Measurements from ENCODE around the gene TMEM150A. TPM values are rescaled to one million over a fixed set of nuclear protein-coding genes. Genes with fewer than 3 reads are reported as not detected.
A peak's percentile ranks its signal among the peaks of the same experiment; 100 is the strongest.

Gene TMEM150A
- total RNA-seq, 2 donors from 2014 or later = 6.4 to 7.7 TPM

- ATAC-seq (peak; percentile 63), DNase-seq (peak in 2 of 3 donors; percentile 32 to 51)
- Mint-ChIP-seq H3K4me3 (peak within 1 kb of the TSS; percentile 90), H3K36me3 (ENCODE audit: low read depth) (peaks cover 3% of the 10 kb centered on the region), H3K27ac (peak within 1 kb of the TSS; percentile 91), H3K4me1 (peaks cover 39% of the 10 kb centered on the region), H3K27me3 (no peaks in the 10 kb centered on the region)
- no peaks in the 10 kb centered on the region for H3K9me3 ChIP-seq (ENCODE audit: control insufficient read depth, low read length, poor library complexity, severe bottlenecking)
Observed at GRCh38 chr2:85584354-85584856, 18.1 kb downstream of the TMEM150A start, which contains the start of gene VAMP5. TSS of gene VAMP5 (plus strand) at chr2:85584431. CDS start at chr2:85584491, 60 bp downstream.

GRCh38 chr2:85583667-85584353, 18.7 kb downstream of the TMEM150A start:
- ATAC-seq (peak; percentile 70), DNase-seq (no peak)
- peaks cover 44% of the 10 kb centered on the region for H3K4me1 Mint-ChIP-seq
- H3K36me3 Mint-ChIP-seq (ENCODE audit: low read depth) = peaks cover 3% of the 10 kb centered on the region
- H3K9me3 ChIP-seq (ENCODE audit: control insufficient read depth, low read length, poor library complexity, severe bottlenecking) = no peaks in the 10 kb centered on the region
- H3K27me3 Mint-ChIP-seq = no peaks in the 10 kb centered on the region
- peak overlapping the region; percentile 90 for H3K4me3 Mint-ChIP-seq
- peak overlapping the region; percentile 91 for H3K27ac Mint-ChIP-seq

GRCh38 chr2:85582492-85582891, 20.0 kb downstream of the TMEM150A start:
- Mint-ChIP-seq H3K4me3 (no peak overlapping the region), H3K36me3 (ENCODE audit: low read depth) (peaks cover 3% of the 10 kb centered on the region), H3K27me3 (no peaks in the 10 kb centered on the region), H3K27ac (peak overlapping the region; percentile 91), H3K4me1 (peaks cover 43% of the 10 kb centered on the region)
- ATAC-seq (no peak), DNase-seq (no peak)
- H3K9me3 ChIP-seq (ENCODE audit: control insufficient read depth, low read length, poor library complexity, severe bottlenecking) = no peaks in the 10 kb centered on the region

- H3K9me3 ChIP-seq (ENCODE audit: control insufficient read depth, low read length, poor library complexity, severe bottlenecking) = no peaks in the 10 kb centered on the region
- Mint-ChIP-seq H3K4me1 (peaks cover 33% of the 10 kb centered on the region), H3K4me3 (peak overlapping the region; percentile 52), H3K27me3 (no peaks in the 10 kb centered on the region), H3K27ac (peak overlapping the region; percentile 97), H3K36me3 (ENCODE audit: low read depth) (peaks cover 3% of the 10 kb centered on the region)
- DNase-seq = no peak
- ATAC-seq = no peak
Observed at GRCh38 chr2:85580206-85580605, 22.3 kb downstream of the TMEM150A start.

GRCh38 chr2:85579266-85579935, 23.1 kb downstream of the TMEM150A start:
- H3K27ac Mint-ChIP-seq = peak overlapping the region; percentile 97
- peak overlapping the region; percentile 94 for H3K4me3 Mint-ChIP-seq
- ATAC-seq = no peak

GRCh38 chr2:85578243-85579180, 24.0 kb downstream of the TMEM150A start:
- no peaks in the 10 kb centered on the region for H3K27me3 Mint-ChIP-seq
- H3K36me3 Mint-ChIP-seq (ENCODE audit: low read depth) = peaks cover 3% of the 10 kb centered on the region
- H3K4me3 Mint-ChIP-seq = peak overlapping the region; percentile 94
- DNase-seq (no peak), ATAC-seq (peak; percentile 61)
- H3K9me3 ChIP-seq (ENCODE audit: control insufficient read depth, low read length, poor library complexity, severe bottlenecking) = no peaks in the 10 kb centered on the region
- H3K27ac Mint-ChIP-seq = peak overlapping the region; percentile 97
- H3K4me1 Mint-ChIP-seq = peaks cover 26% of the 10 kb centered on the region

More at GRCh38 chr2:85579266-85579935, 23.1 kb downstream of the TMEM150A start:
- Mint-ChIP-seq H3K27me3 (no peaks in the 10 kb centered on the region), H3K36me3 (ENCODE audit: low read depth) (peaks cover 3% of the 10 kb centered on the region), H3K4me1 (peaks cover 28% of the 10 kb centered on the region)
- no peak for DNase-seq
- H3K9me3 ChIP-seq (ENCODE audit: control insufficient read depth, low read length, poor library complexity, severe bottlenecking) = no peaks in the 10 kb centered on the region

- ATAC-seq (peak; percentile 84), DNase-seq (peak in 2 of 3 donors; percentile 54 to 56)
- no peaks in the 10 kb centered on the region for H3K9me3 ChIP-seq (ENCODE audit: control insufficient read depth, low read length, poor library complexity, severe bottlenecking)
- peaks cover 23% of the 10 kb centered on the region for H3K4me1 Mint-ChIP-seq
- peak within 1 kb of the TSS; percentile 94 for H3K4me3 Mint-ChIP-seq
- no peaks in the 10 kb centered on the region for H3K27me3 Mint-ChIP-seq
- peak within 1 kb of the TSS; percentile 97 for H3K27ac Mint-ChIP-seq
- H3K36me3 Mint-ChIP-seq (ENCODE audit: low read depth) = peaks cover 3% of the 10 kb centered on the region
Observed at GRCh38 chr2:85577386-85578242, 24.9 kb downstream of the TMEM150A start, which contains the start of gene VAMP8. TSS of gene VAMP8 (plus strand) at chr2:85577586. CDS start at chr2:85577647, 61 bp downstream.

GRCh38 chr2:85577063-85577385, 25.5 kb downstream of the TMEM150A start:
- ATAC-seq (no peak), DNase-seq (no peak)
- H3K9me3 ChIP-seq (ENCODE audit: control insufficient read depth, low read length, poor library complexity, severe bottlenecking) = no peaks in the 10 kb centered on the region
- peak overlapping the region; percentile 97 for H3K27ac Mint-ChIP-seq
- peaks cover 19% of the 10 kb centered on the region for H3K4me1 Mint-ChIP-seq
- H3K27me3 Mint-ChIP-seq = no peaks in the 10 kb centered on the region
- peak overlapping the region; percentile 94 for H3K4me3 Mint-ChIP-seq
- H3K36me3 Mint-ChIP-seq (ENCODE audit: low read depth) = peaks cover 3% of the 10 kb centered on the region

- peaks cover 3% of the 10 kb centered on the region for H3K36me3 Mint-ChIP-seq (ENCODE audit: low read depth)
- no peak overlapping the region for H3K27ac Mint-ChIP-seq
- no peak for ATAC-seq
- H3K27me3 Mint-ChIP-seq = peaks cover under 1% of the 10 kb centered on the region
- no peak for DNase-seq
- peaks cover 19% of the 10 kb centered on the region for H3K4me1 Mint-ChIP-seq
- no peaks in the 10 kb centered on the region for H3K9me3 ChIP-seq (ENCODE audit: control insufficient read depth, low read length, poor library complexity, severe bottlenecking)
- no peak overlapping the region for H3K4me3 Mint-ChIP-seq
Observed at GRCh38 chr2:85575739-85576138, 26.8 kb downstream of the TMEM150A start.

- no peak for ATAC-seq
- Mint-ChIP-seq H3K27ac (no peak overlapping the region), H3K4me1 (peaks cover 6% of the 10 kb centered on the region), H3K36me3 (ENCODE audit: low read depth) (peaks cover 4% of the 10 kb centered on the region), H3K27me3 (peaks cover 10% of the 10 kb centered on the region), H3K4me3 (no peak overlapping the region)
- DNase-seq = no peak
- no peaks in the 10 kb centered on the region for H3K9me3 ChIP-seq (ENCODE audit: control insufficient read depth, low read length, poor library complexity, severe bottlenecking)
Observed at GRCh38 chr2:85566265-85566664, 36.2 kb downstream of the TMEM150A start.

- H3K36me3 Mint-ChIP-seq (ENCODE audit: low read depth) = no peaks in the 10 kb centered on the region
- peaks cover 13% of the 10 kb centered on the region for H3K4me1 Mint-ChIP-seq
- H3K27ac Mint-ChIP-seq = no peak overlapping the region
- H3K27me3 Mint-ChIP-seq = no peaks in the 10 kb centered on the region
- no peaks in the 10 kb centered on the region for H3K9me3 ChIP-seq (ENCODE audit: control insufficient read depth, low read length, poor library complexity, severe bottlenecking)
- H3K4me3 Mint-ChIP-seq = no peak overlapping the region
- DNase-seq (no peak), ATAC-seq (no peak)
Observed at GRCh38 chr2:85564144-85564563, 38.3 kb downstream of the TMEM150A start.

All from T-helper 17 cell (primary cell).